Measurements from ENCODE around the gene SLC35F1.

SLC35F1 gene

GRCh38 chr6:118327237-118327636 is 420.2 kb downstream of the SLC35F1 start (continued):
- TF ChIP-seq WT1 (tag by site-specific recombination; IDR thresholded peaks at IDR 0.05) (no peak), ZNF350 (tag by site-specific recombination; IDR thresholded peaks at IDR 0.05) (no peak)

- ChIA-PET POLR2A (no interaction called here), CTCF (no interaction called here)
- Histone ChIP-seq H3K4me1 (ENCODE audit: control insufficient read depth, insufficient read depth, low read length) (no peaks in the 10 kb centered on the region), H3K9me3 (ENCODE audit: control insufficient read depth, insufficient read depth, low read depth, low read length) (no peaks in the 10 kb centered on the region), H3K4me3 (ENCODE audit: low read depth, low read length) (no peak overlapping the region), H3K27ac (ENCODE audit: extremely low read depth, low read depth, low read length) (no peak overlapping the region), H3K36me3 (ENCODE audit: control insufficient read depth in 2 of 2, insufficient read depth in 1 of 2, low read length in 2 of 2) (no peaks in the 10 kb centered on the region)
- TF ChIP-seq ZNF660 (tag by site-specific recombination; IDR thresholded peaks at IDR 0.05) (no peak), GFI1B (tag by site-specific recombination; IDR thresholded peaks at IDR 0.05) (no peak), IKZF3 (tag by site-specific recombination; IDR thresholded peaks at IDR 0.05) (no peak), ZNF654 (tag by site-specific recombination; IDR thresholded peaks at IDR 0.05; ENCODE audit: low read depth) (no peak), ZNF521 (tag by site-specific recombination; IDR thresholded peaks at IDR 0.05) (no peak), ZFHX2 (tag by site-specific recombination; conservative IDR thresholded peaks at IDR 0.05) (no peak), ZNF354C (tag by site-specific recombination; IDR thresholded peaks at IDR 0.05; ENCODE audit: borderline replicate concordance, low read depth) (no peak), ZNF157 (tag by site-specific recombination; IDR thresholded peaks at IDR 0.05) (no peak), ZNF670 (tag by site-specific recombination; IDR thresholded peaks at IDR 0.05; ENCODE audit: low read depth) (no peak)
Observed at GRCh38 chr6:118333772-118334171, 426.7 kb downstream of the SLC35F1 start.

- H3K4me1 ChIP-seq (ENCODE audit: control insufficient read depth, insufficient read depth, low read length), result no peaks in the 10 kb centered on the region
- H3K9me3 ChIP-seq (ENCODE audit: control insufficient read depth, insufficient read depth, low read depth, low read length), result no peaks in the 10 kb centered on the region
- ChIA-PET POLR2A (no interaction called here), CTCF (no interaction called here)
- no peaks in the 10 kb centered on the region for H3K36me3 ChIP-seq (ENCODE audit: control insufficient read depth in 2 of 2, insufficient read depth in 1 of 2, low read length in 2 of 2)
- no peak for TF ChIP-seq ZNF121 (tag by site-specific recombination; IDR thresholded peaks at IDR 0.05)
- TF ChIP-seq ZNF558 (tag by site-specific recombination; IDR thresholded peaks at IDR 0.05), result no peak
- no peak for TF ChIP-seq ZSCAN5A (tag by site-specific recombination; IDR thresholded peaks at IDR 0.05)
- TF ChIP-seq ZNF16 (tag by site-specific recombination; IDR thresholded peaks at IDR 0.05; ENCODE audit: low read depth), result no peak
- no peak for TF ChIP-seq ZNF2 (tag by site-specific recombination; IDR thresholded peaks at IDR 0.05)
- no peak for TF ChIP-seq TRIM28 (IDR thresholded peaks at IDR 0.05; ENCODE audit: borderline replicate concordance, low read length)
- no peak for TF ChIP-seq SALL2 (tag by site-specific recombination; IDR thresholded peaks at IDR 0.05; ENCODE audit: borderline replicate concordance)
- TF ChIP-seq ZNF629 (tag by site-specific recombination; IDR thresholded peaks at IDR 0.05), result no peak
- no peak for TF ChIP-seq ZNF580 (tag by site-specific recombination; IDR thresholded peaks at IDR 0.05)
- TF ChIP-seq INSM2 (tag by site-specific recombination; IDR thresholded peaks at IDR 0.05), result no peak
- TF ChIP-seq ZNF585B (tag by site-specific recombination; IDR thresholded peaks at IDR 0.05), result no peak
- TF ChIP-seq ZNF24 (tag by site-specific recombination; IDR thresholded peaks at IDR 0.05), result no peak
- no peak for TF ChIP-seq ZNF133 (tag by site-specific recombination; IDR thresholded peaks at IDR 0.05)
- TF ChIP-seq ZNF23 (tag by site-specific recombination; IDR thresholded peaks at IDR 0.05; ENCODE audit: borderline replicate concordance), result no peak
- TF ChIP-seq ZBTB26 (tag by site-specific recombination; optimal IDR thresholded peaks at IDR 0.05), result no peak
- TF ChIP-seq ZNF530 (tag by site-specific recombination; IDR thresholded peaks at IDR 0.05; ENCODE audit: low read depth), result no peak
- no peak for TF ChIP-seq KLF9 (tag by site-specific recombination; IDR thresholded peaks at IDR 0.05; ENCODE audit: low read depth)
- TF ChIP-seq ZNF555 (tag by site-specific recombination; conservative IDR thresholded peaks at IDR 0.05), result no peak
- no peak for TF ChIP-seq ZNF148 (tag by site-specific recombination; IDR thresholded peaks at IDR 0.05; ENCODE audit: borderline replicate concordance)
- no peak overlapping the region for H3K4me3 ChIP-seq (ENCODE audit: low read depth, low read length)
- H3K27ac ChIP-seq (ENCODE audit: extremely low read depth, low read depth, low read length), result no peak overlapping the region
Observed at GRCh38 chr6:118334634-118335033, 427.6 kb downstream of the SLC35F1 start.
